Measurements from ENCODE around the gene MCRS1.

- TF ChIP-seq YY1 (IDR thresholded peaks at IDR 0.05; ENCODE audit: insufficient read depth, insufficient read length) = no peak
- no peak for TF ChIP-seq ZNF274 (IDR thresholded peaks at IDR 0.05; ENCODE audit: low read depth, low read length)
These were observed 30.0 kb downstream of the MCRS1 start for GRCh38 chr12:49537752-49538509.

Data from NT2/D1 (cell line).